NCI-H524 (cell line): Measurements from ENCODE around the gene TRPV4.
"Not testable (repeated sequence)": the region's sequence is repeated elsewhere in the genome, so short reads cannot be mapped to it uniquely, and the experiment has no call there.

Experiments
- DNase-seq, 2 experiments: peaks; one replicate each; lab custom pipeline; 2025; lab: John Stamatoyannopoulos, UW

TRPV4 gene

DNA sequence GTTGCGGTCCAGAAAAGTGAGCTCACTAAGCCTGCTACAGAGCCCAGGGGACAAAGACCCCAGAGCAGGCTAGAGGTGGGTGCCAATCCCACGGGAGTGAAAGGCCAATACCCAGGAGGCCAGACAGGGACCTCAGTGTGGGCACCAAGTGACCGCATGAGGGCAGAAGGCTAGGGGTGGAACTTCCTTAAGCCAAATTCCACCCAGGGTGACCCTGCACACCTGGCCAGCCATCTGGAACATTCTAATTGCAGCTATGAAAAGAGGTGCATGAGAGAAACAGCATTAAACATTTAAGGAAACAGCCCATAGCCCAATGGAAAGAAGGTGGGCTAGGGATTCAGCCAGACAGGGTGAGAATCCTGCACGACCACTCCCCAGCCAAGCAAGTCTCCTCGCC is 27.8 kb upstream of the TRPV4 start:
- DNase-seq = no peak

DNA sequence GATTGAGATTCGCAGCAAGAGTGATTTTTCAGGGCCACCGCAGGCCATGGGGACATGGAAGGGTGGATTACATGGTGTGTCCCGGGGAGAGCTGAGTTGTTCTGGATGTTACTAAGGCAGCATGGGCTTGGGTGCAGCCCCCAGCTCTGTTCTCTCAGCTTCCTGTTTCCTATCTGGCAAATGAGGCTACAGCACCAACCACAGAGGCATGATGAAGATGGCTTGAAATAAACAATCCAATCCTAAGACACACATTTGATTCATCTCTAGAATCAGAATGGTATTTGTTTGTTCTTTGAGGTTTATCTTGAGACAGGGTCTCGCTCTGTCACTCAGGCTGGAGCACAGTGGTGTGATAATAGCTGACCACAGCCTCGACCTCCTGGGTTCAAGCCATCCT is 25.6 kb upstream of the TRPV4 start:
- no peak for DNase-seq

GRCh38 chr12:109857715-109858114 is 24.5 kb upstream of the TRPV4 start:
- DNase-seq = no peak

DNA sequence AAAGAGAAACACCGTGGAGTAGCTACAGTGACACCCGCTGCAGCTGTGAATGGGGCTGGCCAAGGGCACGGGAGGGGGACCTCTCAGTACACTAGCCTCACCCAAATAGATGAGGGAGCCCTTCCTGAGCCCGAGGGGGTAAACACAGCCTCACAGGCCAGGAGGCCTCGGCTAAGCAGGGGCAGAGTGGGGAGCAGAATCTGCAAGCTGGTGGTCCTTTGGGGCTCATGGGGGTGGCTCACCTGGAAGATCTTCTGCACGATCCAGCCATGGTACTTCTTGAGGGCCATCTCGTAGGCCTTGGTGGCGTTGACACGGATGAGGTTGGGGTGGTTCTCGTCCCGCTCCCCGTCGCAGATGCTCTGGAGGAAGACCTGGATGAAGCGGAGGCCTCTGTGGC is 22.2 kb upstream of the TRPV4 start:
- no peak for DNase-seq

DNA sequence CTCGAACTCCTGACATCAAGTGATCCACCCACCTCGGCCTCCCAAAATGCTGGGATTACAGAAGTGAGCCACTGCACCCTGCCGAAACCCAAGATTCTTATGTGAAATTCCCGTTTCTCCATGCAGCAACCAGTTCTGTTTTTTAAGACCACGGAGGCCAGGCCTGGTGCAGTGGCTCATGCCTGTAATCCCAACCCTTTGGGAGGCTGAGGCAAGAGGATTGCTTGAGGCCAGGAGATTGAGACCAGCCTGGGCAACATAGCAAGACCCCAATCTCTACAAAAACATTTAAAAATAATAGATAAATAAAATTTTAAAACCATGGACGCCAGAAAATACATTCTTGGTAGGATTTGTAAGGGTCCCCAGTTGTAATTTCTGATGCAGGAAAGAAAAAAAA is 17.3 kb upstream of the TRPV4 start:
- DNase-seq = not testable (repeated sequence)

DNA sequence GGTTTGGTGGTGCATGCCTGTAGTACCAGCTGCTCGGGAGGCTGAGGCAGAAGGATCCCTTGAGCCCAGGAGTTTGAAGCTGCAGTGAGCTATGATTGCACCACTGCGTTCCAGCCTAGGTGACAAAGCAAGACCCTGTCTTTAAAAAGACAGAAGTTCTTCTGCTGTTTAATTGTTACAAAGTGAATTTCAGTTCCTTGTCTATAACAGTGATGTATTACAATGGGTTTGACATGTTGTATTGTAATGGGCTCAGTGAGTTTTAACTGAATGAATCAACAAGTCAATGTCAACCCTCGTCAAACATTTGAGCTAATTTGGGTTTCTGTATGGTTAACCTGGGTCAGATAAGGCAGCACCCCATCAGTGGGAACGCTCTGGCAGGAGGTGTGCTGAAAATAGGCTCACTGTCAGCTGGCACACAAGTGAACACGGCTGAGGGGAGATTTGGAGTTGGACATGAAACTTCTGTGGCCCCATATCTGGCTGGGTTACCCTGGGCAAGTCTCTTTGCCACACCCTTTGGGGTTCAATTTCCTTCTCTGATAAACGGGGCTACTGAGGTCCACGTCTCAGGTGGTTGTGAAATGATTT is 14.0 kb upstream of the TRPV4 start:
- DNase-seq = no peak

- no peak for DNase-seq
These were observed 12.6 kb upstream of the TRPV4 start for GRCh38 chr12:109845824-109846205.

DNA sequence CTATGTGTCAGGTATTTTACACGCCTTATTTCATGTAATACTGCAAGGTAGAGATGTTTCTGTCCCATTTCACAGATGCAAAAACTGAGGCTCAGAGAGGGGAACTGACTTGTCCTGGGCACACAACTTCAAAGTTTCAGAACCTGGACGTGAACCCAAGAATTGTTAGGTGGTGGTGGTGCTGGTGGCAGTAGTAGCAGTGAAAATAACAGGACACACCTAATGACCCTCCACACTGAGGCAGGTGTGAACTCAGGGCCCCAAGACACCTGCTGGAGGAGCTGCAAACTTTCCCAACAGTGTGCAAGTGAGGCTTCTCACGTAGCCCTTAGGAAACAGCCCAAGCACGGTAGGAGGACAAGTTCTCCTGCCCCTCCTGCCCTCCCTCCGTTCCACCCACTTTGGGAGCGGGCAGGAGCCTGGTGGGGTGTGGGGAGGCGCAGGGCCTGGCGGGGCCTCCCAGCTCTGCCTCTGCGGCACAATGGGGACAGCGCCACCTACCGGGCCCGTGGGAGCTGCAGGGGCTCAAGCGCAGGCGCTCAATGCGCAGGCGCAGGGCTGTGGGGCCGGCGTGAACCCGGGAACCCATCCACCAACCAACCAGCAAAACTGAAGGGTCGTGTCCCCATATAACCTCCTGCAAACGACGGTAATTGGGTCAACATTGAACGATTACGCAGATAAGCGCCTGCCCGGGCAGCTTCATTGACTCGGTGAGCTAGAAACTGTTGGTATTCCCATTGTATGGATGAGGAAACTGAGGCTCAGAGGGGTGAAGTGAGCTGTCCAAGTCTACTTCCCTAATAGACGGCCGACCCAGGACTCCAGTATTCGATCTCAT is 12.0 kb upstream of the TRPV4 start:
- peak; percentile 49 to 76 for DNase-seq

DNA sequence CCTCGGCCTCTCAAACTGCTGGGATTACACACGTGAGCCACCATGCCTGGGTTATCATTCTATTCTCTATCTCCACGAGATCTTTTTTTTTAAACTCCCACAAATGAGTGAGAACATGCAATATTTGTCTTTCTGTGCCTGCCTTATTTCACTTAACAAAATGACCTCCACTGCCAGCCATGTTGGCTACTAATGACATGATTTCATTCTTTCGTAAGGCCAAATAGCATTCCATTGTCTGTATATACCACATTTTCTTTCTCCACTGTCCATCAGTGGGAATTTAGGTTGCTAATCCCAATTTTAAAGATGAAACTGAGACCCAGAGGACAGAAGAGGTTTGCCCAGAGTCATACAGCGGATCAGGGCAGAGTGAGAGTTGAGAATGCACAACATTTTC is 10.9 kb upstream of the TRPV4 start:
- DNase-seq = no peak

- DNase-seq = no peak
These were observed 8.8 kb upstream of the TRPV4 start for GRCh38 chr12:109842021-109842420.

DNA sequence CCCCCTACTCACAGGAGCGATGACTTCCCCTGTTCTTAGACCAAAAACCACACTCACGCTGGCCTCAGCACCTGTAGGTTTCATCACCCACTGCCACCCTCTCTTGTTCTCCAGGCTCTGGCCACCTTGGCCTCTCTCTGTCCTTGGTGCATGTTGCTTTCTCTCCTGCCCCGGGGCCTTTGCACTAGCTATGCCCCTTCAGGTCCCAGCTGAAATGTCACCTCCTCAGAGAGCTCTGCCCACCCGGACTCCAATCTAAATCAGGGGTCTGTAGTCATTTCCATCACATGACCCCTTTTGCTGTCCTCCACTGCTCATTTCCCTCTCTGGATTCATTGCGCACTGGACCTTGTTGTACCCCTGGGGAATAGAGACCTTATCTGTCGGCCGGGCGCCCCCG is 8.2 kb upstream of the TRPV4 start:
- no peak for DNase-seq

- peak in 1 of 2 experiments; percentile 50 for DNase-seq
These were observed 7.3 kb upstream of the TRPV4 start for GRCh38 chr12:109840305-109841074.

GRCh38 chr12:109839444-109839843 is 6.2 kb upstream of the TRPV4 start:
- DNase-seq = no peak

- DNase-seq = no peak
These were observed 3.7 kb upstream of the TRPV4 start for GRCh38 chr12:109836916-109837315.

DNA sequence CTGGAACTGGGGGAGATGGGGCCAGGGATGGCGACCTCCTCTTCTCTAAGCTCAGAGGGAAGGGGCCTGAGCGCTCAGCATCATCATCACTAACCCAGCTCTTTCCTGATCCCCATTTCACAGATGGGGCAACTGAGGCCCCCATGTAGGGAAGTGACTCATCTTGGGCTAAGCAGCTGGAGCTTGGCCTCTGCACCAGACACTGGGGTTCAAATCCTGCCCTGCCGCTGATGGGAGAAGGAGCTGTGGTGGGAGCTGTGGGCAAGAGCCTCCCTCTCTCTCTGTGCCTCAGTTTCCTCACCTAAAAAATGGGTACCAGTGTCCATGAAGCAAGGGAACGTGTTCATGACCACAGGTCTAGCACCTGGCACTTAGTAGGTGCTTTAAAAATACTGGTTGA is 2.6 kb upstream of the TRPV4 start:
- no peak for DNase-seq

DNA sequence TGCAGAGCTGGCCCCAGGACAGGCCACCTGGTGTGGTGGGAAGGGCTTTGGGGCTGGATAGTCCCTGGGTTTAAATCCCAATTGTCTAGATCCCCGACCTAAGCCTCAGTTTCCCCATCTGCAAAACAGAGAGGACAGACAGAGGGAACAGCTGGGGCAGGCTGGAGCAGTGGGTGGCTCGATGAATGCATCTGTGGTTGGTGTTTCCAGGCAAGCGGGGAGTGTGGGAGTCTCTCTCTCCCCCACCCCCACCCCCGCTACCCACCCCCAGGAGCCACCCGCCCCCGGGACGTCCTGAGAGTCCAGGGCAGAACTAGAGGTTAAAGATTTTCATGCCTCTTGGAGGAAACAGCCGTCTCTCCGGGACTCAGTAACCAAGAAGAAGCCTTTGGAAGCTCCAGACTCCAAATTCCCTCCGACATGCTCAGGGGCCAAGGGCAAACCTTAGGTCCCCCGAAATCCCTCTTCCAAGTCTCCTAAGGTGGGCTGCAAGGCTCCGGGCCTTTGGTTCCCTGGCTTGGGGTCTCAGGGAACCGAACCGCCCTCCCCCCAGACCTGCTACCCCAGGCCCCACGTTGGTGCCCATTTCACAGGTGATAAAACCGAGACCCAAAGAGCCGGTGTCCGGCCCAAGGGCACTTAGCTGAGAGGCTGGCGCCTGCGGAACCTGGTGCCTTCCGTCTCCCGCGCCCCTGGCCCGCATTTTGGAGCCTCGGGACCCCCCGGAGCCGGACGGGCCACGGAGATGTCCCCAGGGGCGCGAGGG is 474 bp downstream of the TRPV4 start:
- DNase-seq = no peak

- no peak for DNase-seq
These were observed 1.3 kb downstream of the TRPV4 start for GRCh38 chr12:109831929-109832328.

DNA sequence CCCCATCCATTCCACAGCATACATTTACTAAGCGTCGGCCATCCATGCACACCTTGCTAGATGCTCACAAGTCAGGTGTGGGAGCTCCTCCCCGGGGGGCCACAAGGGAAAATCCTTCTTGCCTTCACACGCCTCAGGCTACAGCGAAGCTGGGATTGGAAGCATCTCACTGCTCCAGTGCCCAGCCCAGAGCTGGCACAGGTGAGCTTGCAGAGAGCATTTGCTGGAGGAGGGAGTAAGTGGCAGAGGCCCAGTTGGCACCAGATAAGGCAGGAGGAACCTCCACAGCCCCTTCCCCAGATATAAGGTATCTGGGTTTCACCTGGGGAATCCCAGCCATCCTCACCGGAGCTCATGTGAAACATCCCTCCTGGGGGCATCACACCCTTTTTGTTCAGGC is 1.8 kb downstream of the TRPV4 start:
- no peak for DNase-seq

DNA sequence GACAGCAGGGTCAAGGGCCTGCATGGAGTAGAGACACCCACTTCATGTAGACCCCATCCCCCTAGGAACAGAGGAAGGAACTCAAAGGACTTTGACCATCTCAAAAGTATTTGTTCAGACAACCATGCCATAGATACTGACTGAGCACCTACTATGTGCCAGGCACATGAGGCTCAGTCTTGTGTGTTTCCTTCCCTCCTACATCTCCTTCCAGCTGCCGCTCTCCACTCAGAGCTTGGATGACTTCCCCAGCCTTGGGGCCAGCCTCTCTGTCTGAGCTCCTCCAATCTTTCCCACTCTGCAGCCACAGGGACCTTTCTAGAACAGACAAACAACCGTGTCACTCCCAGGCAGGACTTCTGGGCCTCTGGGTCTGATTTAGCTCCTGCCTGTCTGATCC is 2.5 kb downstream of the TRPV4 start:
- no peak for DNase-seq

DNA sequence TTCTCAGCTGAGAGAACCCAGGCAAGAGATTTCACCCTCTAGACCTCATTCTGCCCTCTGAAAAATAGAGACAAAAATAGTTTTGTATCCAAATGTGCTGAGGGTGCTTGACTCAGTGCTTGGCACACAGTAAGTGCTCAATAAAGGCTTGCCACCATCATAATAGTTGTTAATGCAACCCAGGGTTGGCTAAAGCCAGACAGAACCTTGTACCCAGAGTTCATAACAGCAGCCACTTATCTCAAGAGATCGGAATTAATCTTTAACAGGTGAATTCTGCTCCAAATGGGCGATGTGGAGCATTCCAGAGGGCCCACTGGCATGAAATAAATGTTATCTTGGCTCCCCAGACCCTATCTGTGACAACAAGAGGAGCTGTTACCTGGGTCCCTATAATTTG is 2.9 kb downstream of the TRPV4 start:
- DNase-seq = no peak

- no peak for DNase-seq
These were observed 3.5 kb downstream of the TRPV4 start for GRCh38 chr12:109829667-109830066.

- DNase-seq = no peak
These were observed 4.3 kb downstream of the TRPV4 start for GRCh38 chr12:109828754-109829511.
